Activated naive CD4-positive, alpha-beta T cell treated with anti-CD3 and anti-CD28 coated beads, Interleukin-2, amount 50 U/mL, for 16 hours (primary cell): ENCODE results near the gene SCD5.

Experiments used
- DNase-seq: peaks from one replicate; pipeline ENCODE4 v3.0.0-alpha.2; 2020

SCD5 gene

GRCh38 chr4:82758701-82759685, 39.6 kb downstream of the SCD5 start:
- no peak for DNase-seq

DNA sequence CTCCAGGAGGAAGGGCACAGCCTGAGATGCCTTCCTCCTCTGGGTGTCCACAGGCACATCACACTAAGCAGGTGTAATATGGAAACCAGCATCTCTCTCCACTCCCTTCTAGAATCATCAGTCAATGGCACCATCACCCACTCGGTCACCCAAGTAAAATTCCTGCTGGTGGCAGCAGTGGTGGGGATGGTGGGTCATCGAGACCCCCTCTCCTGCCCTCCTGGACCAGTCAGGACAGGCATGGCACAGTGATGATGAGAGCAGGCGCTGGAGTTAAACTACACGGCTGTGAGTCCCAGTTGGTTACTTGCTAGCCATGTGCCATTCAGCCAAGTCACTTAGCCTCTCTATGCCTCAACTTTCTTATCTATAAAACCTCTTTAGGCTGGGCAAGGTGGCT, 42.5 kb downstream of the SCD5 start:
- no peak for DNase-seq

DNA sequence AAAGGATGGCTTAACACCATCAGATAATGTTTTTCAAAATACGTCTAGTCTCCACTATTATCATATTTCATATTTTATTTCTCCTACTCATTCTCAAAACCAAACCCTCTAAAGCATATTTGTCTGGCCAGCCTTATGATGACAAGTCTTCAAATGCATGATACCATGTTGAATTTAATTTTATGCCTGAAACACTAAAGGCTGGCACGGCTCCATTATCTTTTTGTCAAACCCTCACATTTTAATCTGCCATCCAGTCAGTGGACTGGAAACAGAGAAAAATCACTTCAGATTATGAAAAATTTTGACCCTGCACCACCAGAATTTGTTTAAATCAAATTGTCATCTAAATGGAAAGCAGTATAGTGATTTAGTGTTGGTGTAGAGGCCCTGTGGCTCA, 42.9 kb downstream of the SCD5 start:
- no peak for DNase-seq

DNA sequence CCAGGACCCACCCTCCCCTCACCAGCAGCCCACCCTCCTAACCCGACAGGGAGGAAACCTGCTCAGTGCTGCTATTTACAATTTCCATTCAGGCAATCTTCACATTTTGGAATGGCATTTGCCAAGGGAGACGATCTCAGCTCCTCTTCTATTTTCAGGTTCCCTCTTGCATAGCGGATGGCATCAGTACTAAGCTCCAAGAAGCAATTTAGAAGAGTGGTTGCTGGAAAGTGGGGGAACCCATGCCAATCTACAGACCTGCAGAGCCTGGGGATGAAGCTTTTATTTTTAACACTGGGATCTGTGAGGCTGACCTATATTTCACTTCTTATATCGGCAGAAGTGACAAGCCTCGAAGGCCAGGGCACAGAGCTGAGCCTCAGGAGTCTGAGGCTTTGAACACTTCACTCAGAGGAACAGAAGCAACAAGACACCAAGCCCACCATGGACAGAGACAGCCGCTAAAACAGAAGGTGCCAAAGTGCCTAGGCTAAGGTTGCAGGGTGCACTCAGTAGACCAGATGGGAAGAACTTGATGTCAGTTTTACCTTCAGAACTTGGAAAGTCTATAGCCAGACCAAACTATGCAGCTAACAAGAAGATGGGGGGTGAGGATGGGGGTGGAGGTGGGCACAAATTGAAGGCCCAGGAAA, 44.0 kb downstream of the SCD5 start:
- DNase-seq, result no peak

GRCh38 chr4:82753725-82754410, 44.7 kb downstream of the SCD5 start:
- DNase-seq, result no peak

GRCh38 chr4:82753238-82753637, 45.4 kb downstream of the SCD5 start:
- no peak for DNase-seq

DNA sequence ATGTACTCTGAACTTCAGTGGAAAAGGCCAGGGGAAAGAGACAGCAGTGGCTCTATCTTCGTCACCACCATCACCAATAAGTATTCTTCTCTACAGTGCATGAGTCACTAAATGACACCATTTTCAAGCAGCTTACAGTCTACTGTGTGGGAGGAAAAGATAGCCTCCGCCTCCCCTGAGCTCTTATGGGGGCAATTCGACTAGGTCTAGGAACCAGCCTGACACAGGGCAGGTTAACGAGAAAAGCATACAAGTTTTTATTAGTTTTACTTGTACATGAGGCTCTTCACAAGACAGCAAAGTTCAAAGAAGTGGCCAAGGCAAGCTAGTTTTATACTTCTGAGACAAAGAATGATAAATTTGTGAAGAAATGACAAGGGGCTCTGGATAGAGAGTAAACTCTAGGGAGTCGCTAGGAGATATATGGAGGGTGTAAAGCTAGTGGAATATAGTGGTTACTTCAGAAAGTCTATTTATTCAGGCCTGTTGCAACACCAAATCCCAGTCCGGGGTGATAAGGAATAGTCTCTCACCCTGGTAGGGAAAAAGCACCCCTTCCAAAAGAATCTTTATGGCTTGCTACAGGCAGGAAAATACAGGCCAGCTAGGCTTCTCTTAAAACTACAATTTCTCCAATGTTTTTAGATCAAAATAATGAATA, 49.7 kb downstream of the SCD5 start:
- no peak for DNase-seq

DNA sequence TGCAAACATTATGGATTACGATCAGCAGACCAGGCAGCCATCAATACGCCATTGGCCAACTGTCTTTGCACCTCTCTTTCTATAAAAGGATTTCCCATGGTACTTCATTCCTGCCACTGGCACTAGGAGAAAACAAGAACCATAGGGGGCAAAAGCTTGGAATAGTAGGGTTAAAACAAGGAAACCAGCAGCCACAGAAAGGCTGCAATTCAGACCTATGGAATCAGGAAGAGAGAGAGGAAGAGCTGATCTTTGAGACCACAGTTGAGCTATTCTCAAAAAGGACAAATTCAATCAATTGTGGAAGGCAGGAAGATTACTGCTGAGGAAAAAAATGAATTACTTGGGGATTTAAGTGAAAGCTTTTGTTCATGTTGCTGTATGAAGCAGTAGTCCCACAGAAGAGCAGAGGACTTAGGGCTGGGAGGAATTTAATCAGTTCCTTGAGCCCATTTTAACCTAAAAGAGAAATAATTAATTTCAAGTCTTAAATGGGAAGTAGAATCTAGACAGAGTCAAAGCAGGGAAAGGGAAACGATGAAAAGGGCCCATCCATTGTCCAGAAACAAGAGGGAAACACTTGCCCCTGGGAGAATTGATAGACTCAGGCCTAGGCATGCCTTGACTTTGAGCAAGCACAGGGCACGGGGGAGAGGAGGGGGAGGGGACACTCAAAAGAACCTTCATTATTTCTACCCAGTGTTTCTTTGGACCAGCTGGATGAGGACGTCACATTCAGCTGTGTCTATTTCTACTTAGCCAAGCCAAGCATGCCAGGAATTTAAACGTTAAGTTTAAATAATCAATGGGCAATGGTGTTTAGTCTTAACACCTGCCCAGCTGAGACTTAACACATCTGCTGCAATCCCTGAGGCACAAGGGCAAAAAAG, 50.7 kb downstream of the SCD5 start:
- DNase-seq, result no peak

DNA sequence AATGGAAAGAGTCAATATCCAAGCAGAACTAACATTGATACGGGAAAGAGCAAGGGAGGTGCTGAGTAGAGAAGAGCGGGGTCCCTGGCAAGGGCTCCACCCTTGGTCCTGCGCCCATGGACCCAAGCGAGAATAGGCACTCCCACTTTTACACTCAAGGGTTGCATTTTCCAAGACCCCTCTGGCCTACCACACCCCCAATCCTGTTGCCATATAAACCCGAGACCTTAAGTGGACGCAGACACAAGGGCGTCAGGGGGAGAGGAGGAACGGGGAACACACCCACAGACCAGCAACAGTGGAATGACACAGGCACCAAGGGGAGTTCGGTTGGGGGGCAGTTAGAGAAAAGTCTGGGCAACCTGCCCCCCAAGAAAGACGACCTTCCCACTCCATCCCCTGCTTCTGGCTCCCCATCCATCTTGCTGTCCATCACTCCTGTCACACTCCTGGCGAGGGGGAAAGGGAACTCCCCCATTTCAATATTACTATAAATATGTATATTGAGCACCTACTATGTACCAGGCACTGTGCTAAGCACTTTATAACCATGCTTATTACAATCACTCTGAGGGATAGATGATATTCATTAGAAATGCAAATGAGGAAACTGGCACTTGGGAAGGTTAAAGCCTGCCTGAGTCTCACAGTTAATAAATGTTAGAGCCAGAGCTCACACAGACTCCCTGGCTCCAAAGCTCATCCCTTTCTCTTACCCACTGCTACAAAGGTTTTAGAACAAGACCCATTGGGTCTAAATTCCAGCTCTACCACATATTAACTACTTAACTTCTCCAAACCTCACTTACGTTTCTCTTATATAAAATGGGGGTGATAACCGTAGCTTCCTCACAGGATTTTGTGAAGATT, 51.7 kb downstream of the SCD5 start:
- no peak for DNase-seq

- DNase-seq, result no peak
Measured at GRCh38 chr4:82745173-82745842, 53.3 kb downstream of the SCD5 start.

DNA sequence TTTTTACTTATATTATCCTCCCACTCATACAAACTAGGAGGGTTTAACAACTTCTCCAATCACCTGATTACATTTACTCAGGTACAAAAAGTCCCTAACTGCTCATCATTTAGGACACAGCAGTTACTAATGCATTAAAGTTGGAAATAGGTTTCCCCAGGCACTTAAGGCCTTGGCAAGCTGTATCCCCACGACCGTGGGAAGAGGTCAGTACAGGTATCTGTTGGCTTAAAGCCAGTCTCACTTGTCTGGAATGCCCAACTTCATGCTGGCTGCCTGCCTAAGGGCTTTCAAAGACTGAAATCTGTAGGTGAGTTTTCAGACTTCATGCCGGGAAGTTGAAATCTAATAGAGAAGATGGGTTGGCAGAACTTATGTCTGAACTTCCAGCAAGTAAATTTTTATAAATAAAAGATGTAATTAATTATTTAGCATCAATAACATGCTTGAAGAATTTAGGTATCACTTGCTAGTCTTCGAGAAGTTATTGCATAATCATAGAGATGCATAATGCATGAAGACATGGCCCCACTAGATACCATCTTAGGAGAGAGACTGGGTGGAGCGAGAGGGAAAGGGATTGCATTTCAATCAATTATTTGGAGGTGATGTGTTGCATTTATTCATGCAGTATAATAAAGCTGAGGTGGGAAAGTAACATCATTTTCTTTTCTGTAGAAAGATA, 54.2 kb downstream of the SCD5 start:
- DNase-seq, result no peak

DNA sequence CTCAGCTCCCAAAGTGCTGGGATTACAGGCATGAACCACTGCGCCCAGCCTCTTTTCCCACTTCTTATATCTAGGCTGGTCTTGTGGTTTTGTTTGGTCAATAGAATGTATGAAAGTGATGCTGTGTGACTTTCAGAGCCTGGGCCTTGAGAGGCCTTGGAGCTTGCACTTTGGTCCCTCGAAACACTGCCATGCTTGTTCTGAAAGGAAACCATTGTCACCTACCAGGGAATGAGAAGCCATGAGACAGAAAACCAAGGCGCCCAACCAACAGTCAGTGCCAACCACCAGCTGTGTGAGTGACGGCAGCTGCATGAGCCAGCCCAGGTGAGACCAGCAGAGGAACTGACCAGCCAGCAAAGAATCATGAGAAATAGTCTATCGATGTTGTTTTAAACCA, 57.4 kb downstream of the SCD5 start:
- DNase-seq, result no peak

GRCh38 chr4:82739287-82740190, 59.1 kb downstream of the SCD5 start:
- DNase-seq, result peak; percentile 56

DNA sequence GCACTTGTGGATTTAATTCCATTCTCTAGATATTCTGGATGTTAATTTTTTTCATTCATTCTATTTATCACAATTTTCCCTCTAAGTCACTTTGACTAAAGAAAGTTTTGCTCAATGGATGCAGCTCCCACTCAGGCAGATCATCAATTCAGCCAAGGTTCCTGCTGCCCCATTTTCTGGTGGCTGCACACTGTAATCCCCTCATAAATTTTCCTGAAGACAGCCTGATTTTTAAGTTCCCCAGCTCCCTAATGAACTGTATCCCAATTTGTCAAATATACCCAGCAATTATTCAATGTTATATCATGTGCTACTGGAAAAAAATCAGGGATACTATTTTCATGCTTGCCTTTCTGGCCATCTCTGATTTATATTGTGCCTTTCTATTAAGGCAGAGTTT, 61.2 kb downstream of the SCD5 start:
- no peak for DNase-seq

GRCh38 chr4:82733636-82734035, 65.0 kb downstream of the SCD5 start:
- DNase-seq, result no peak

GRCh38 chr4:82728301-82728700, 70.3 kb downstream of the SCD5 start:
- no peak for DNase-seq

- no peak for DNase-seq
Measured at GRCh38 chr4:82726596-82726995, 72.0 kb downstream of the SCD5 start.

GRCh38 chr4:82721819-82722423, 76.7 kb downstream of the SCD5 start:
- no peak for DNase-seq
